ENCODE results near the gene RBM4.

RBM4 gene

GRCh38 chr11:66652651-66653050 lies 14.1 kb downstream of the RBM4 start:
- DNase-seq = no peak

- DNase-seq = no peak
Observed at GRCh38 chr11:66653123-66653522, 14.6 kb downstream of the RBM4 start.

- no peak for DNase-seq
Observed at GRCh38 chr11:66659763-66660162, 21.3 kb downstream of the RBM4 start.

DNA sequence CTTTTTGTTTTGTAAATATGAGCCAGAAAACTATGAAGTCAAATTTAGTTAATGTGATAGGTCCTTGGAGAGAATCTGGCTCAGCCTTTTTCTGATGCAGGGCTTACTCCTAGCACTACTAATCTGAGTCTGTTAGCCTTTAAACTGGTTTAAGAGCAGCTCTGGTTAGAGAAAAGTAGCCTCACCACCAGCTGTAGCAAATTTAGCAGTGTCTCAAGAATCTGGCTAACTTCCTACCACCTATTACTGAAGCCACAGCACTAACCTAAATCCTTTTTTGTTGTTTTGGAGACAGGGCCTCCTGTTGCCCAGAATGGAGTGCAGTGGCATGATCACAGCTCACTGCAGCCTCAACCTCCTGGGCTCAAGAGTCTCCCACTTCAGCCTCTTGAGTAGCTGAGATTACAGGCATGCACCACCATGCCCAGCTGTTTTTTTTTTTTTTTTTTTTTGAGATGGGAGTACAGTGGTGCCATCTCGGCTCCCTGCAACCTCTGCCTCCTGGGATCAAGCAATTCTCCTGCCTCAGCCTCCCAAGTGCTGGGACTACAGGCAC lies 25.3 kb downstream of the RBM4 start:
- no peak for DNase-seq

DNA sequence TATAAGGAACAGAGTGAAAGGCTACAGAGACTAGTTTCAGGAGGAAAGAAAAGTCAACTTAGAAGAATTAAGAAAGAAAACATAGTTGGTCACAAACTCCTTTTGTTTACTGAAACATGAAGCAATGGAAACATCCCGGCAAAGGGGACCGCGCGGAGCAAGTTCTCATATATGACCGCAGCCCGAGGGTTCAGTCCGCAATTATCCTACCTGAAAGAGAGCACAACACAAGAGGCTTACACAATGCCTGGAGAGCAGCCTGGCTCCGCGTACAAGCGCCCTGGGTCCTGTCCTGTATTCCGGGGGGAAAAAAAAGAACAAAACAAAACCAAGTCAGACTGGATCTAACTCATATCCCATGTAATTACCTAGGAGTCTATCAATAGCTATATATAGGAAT lies 26.9 kb downstream of the RBM4 start:
- DNase-seq = no peak

DNA sequence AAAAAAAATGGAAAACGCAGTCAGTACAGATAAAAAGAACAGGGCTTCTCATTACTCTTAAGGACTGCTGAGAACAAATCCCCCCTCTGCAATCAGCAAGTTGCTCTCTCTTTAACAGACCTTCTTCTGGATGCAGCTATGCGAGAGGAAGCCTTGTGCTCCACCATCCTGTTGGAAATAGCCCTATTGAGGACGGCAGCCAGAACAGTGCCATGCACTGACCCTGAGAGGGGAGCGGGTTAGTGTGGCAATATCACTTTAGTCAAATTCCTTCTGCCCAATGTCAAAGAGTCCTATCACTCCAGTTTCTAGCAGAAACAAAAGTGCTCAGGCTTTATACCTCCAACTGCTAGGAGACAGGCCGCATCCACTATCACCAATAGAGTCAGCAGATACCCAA lies 32.3 kb downstream of the RBM4 start:
- DNase-seq = no peak

- no peak for DNase-seq
Observed at GRCh38 chr11:66674964-66675602, 36.6 kb downstream of the RBM4 start.

DNA sequence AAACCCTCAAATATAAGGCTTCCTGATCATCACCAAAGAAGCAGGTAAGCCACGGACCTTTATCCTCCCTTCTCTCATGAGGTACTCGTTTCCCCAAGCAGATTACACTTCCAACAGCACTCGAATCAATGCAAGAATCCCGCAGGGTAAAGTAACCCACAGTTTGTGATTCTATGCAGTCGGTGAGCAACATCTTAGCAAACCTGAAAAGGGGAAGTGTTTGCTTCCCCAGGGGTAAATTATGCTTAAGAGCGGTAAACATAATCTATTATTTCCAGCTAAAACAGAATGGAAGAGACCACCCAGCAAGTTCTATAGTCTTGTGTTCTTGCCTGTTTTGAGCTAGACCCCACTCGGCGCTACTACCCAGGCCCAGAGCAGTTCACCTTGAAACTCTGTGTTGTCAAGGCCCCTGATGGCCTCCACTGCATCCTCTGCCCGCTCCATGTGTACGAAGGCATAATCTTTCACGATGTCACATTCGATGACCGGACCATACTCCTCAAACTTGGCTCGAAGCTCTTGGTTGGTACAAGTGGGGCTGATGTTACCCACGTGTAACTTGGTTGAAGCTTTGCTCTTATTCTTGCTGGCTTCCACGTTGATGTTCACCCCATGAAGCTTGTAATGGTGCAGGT lies 37.9 kb downstream of the RBM4 start:
- no peak for DNase-seq

- no peak for DNase-seq
Observed at GRCh38 chr11:66676931-66677598, 38.6 kb downstream of the RBM4 start.

- peak; percentile 96 for DNase-seq
Observed at GRCh38 chr11:66677599-66678375, 39.3 kb downstream of the RBM4 start, which contains the start of gene RBM4B. Gene RBM4B, minus strand, starts transcription at chr11:66677887. Its CDS starts 808 bp downstream, at chr11:66677079.

GRCh38 chr11:66680966-66681645 lies 42.6 kb downstream of the RBM4 start:
- DNase-seq = no peak

GRCh38 chr11:66683877-66684276 lies 45.4 kb downstream of the RBM4 start:
- DNase-seq = no peak

- DNase-seq = no peak
Observed at GRCh38 chr11:66684635-66685034, 46.1 kb downstream of the RBM4 start.

GRCh38 chr11:66685276-66686099 lies 47.0 kb downstream of the RBM4 start:
- no peak for DNase-seq

- DNase-seq = no peak
Observed at GRCh38 chr11:66686100-66686785, 47.7 kb downstream of the RBM4 start.

GRCh38 chr11:66686801-66687750 lies 48.6 kb downstream of the RBM4 start:
- DNase-seq = no peak

- no peak for DNase-seq
Observed at GRCh38 chr11:66687831-66688281, 49.4 kb downstream of the RBM4 start.

GRCh38 chr11:66688561-66689534 lies 50.3 kb downstream of the RBM4 start:
- no peak for DNase-seq
